HG03439 (cell line): ENCODE results near the gene NADK2.

Experiments
- ATAC-seq: cut with Tn5 transposase; IDR thresholded peaks from one replicate; pipeline ENCODE4 v1.9.1; 2021; ENCODE audit warnings: mild to moderate bottlenecking, moderate library complexity; ENCODE audit not compliant: unreplicated experiment

The NADK2 gene

DNA sequence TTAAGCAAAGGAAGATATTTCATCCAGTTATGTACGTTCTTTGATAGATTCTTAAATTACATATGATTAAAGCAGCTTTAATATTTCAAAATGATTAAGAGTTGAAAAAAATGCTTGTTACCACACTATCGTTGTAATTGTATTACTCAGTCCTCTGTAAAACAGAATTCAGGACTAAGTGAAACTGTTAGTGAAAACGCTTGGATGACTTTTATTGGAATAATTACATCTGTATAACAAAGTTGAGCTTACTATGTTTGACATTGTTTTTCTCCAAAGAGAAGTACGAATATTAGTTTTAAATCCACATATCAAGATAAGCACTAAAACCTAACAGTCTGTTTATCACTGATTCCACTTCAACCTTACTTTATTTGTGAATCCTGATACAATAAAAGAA lies 8.7 kb upstream of the NADK2 start:
- ATAC-seq: no peak

- no peak for ATAC-seq
These were observed 4.5 kb upstream of the NADK2 start for GRCh38 chr5:36246036-36246800.

DNA sequence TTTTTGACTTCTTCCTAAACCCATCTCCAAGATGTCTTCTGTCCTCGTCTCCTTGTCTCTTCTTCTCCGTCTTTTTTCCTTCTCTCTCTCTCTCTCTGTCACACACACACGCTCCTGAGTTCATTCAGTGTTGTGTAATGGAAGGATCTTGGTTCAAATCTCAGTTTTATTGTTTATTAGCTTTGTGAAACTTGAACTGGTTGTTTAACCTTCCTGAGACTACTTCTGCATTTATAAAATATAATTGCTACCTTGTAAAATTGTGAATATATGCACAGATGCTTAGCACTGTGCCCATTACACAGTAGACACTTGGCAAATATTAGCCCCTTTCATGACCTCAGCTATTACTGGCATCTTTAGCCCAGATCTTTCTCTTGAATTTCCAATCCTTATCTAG lies 2.4 kb upstream of the NADK2 start:
- no peak for ATAC-seq

DNA sequence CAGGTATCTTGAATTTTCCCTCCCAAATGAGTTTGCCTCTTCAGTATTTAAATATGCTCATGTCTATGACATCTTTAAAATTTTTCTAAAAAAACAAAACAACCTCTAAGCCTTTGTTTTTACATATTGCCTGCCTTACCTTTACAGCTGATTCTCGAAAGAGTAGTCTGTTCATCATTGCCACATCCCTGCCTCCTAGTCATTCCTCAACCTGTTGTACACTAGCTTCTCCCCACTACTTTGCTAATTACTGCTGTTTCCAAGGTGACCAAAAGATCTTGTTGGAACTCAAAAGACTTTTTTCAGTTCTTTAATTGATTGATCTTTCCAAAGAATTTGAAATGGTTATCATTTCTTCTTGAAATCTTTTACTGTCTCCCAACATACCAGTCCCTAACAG lies 1.9 kb upstream of the NADK2 start:
- no peak for ATAC-seq

DNA sequence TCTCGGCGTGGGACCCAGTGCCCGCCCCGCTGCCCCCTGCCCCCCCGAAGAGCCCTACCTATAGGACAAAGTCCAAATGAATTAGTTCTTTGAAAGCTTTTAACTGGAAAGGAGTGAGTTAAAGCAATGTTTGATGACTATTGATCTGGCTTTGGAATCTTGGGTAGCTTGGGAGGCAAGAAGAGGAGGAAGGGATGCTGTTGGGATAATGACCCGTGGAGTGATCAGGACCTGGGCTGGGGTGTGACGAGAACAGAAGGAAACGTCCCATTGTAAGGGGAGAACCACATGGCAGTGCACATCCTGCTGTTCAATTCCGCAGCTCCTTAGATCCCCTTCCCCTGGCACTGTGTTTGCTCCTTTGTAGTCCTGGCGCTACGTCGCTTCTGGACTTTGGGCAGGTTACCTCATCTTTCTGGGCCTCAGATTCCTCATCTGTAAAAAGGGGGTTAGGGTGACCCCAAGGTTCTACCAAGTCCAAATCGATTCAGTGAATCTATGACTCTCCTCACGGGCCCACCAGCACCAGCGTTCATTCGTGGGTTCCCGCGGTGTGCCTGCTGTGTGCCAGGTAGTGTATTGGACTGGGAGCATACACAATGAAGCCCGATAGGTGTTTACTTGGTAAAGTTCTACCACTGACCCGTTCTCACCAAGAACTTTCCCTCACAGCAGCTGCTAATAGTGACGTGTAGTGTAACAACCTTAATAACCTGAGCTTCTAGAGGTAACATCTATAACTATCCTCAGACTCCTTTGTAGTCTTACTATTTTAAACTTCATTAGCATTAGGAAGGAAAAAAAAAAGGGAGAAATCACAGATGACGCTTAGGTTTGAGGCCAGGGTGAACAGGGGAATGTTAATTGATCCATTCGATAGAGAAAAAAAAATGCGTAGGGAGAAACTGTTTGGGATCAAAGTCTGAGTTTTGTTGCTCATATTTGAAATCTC lies 1.1 kb upstream of the NADK2 start:
- ATAC-seq: no peak

GRCh38 chr5:36240779-36241630 lies 720 bp downstream of the NADK2 start:
- ATAC-seq: peak; percentile 34

- no peak for ATAC-seq
These were observed 2.1 kb downstream of the NADK2 start for GRCh38 chr5:36239370-36240293.

- ATAC-seq: no peak
These were observed 3.0 kb downstream of the NADK2 start for GRCh38 chr5:36238502-36239295.

DNA sequence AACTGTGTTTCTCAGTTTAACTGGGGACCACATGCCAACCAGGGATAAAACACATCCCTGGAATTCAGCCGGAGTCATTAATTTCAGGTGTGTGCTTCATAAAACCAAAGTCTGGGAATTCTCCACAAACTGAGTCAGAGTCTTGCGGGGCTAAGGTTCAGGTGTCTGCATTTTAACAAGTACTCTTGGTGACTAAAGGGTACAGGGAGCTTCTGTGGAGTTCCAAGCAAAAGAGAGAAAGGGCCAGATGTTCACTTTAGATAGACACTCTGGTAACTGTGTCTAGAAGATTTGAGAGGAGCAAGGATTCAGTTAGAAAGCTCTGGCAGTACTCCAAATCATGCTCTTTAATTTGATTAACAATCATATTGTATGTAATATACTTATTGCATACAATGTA lies 4.0 kb downstream of the NADK2 start:
- ATAC-seq: no peak

GRCh38 chr5:36236801-36237200 lies 4.9 kb downstream of the NADK2 start:
- ATAC-seq: no peak

GRCh38 chr5:36232533-36232932 lies 9.2 kb downstream of the NADK2 start:
- no peak for ATAC-seq

DNA sequence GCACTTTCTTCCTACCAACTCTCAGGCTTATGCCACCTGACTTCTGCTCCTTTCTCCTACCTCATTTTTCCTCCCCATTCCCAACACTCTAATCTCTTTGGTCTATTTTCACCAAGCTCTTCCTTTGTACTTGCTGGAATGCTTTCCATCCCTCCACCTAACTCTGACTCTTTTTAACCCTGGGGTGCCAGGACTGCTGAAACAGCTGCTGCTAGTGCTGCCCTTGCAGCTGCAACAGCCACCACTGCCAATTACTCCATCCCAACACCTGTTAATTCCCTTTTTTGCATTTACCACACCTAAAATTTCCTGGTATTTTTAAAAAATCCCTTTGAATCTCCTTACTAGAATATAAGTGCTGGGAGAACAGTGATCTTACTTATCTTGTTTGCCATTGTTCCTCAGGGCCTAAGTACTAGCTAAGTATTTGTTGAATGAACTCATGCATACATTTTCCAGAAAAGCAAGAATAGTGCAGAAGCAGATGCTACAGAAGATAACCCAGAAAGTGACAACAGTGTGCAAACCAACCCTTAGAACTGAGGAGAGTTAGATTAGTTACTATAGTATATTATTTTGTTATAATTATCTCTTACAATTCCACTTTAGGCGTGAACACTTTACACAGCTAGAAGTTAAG lies 11.5 kb downstream of the NADK2 start:
- no peak for ATAC-seq

DNA sequence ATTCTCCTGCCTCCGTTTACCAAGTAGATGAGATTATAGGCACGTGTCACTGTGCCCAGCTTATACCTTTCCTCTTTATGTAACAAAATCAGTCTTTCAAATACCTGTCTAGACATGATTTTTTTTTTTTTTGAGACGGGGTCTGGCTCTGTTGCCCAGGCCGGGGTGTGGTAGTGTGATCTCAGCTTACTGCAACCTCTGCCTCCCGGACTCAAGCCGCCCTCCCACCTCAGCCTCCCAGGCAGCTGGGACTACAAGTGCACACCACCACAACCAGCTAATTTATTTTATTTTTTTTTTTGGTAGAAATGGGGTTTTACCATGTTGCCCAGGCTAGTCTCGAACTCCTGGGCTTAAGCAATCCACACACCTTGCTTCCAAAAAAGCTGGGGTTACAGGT lies 13.2 kb downstream of the NADK2 start:
- ATAC-seq: no peak

DNA sequence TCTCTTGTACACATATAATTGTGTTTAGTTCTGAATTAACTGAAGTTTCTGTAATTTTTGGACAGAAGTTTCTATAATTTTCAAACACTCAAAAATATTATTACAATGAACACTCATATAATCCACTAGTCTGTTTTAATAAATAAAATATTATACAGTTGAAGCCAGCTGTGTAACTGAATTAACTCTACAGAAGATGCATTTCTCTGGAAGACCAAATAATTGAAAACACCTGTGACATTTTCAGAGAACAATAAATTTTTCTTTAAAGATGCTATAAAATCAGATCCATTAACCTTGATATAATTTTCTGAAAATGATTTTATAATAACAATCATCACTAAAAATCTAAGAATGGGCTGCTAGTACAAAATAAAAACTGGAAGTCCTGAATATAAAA lies 14.7 kb downstream of the NADK2 start:
- no peak for ATAC-seq

GRCh38 chr5:36222620-36223019 lies 19.1 kb downstream of the NADK2 start:
- no peak for ATAC-seq

GRCh38 chr5:36217988-36218387 lies 23.7 kb downstream of the NADK2 start:
- ATAC-seq: no peak

GRCh38 chr5:36217567-36217966 lies 24.2 kb downstream of the NADK2 start:
- ATAC-seq: no peak

- no peak for ATAC-seq
These were observed 25.8 kb downstream of the NADK2 start for GRCh38 chr5:36215910-36216309.

GRCh38 chr5:36214436-36214835 lies 27.3 kb downstream of the NADK2 start:
- ATAC-seq: no peak
